ENCODE results near the gene TFIP11. TPM values are rescaled to one million over a fixed set of nuclear protein-coding genes. Genes with fewer than 3 reads are reported as not detected.

The TFIP11 gene
- total and polyA plus RNA-seq, 3 experiments from 2014 or later, result 41.5 to 58.8 (median 53.9) TPM

DNA sequence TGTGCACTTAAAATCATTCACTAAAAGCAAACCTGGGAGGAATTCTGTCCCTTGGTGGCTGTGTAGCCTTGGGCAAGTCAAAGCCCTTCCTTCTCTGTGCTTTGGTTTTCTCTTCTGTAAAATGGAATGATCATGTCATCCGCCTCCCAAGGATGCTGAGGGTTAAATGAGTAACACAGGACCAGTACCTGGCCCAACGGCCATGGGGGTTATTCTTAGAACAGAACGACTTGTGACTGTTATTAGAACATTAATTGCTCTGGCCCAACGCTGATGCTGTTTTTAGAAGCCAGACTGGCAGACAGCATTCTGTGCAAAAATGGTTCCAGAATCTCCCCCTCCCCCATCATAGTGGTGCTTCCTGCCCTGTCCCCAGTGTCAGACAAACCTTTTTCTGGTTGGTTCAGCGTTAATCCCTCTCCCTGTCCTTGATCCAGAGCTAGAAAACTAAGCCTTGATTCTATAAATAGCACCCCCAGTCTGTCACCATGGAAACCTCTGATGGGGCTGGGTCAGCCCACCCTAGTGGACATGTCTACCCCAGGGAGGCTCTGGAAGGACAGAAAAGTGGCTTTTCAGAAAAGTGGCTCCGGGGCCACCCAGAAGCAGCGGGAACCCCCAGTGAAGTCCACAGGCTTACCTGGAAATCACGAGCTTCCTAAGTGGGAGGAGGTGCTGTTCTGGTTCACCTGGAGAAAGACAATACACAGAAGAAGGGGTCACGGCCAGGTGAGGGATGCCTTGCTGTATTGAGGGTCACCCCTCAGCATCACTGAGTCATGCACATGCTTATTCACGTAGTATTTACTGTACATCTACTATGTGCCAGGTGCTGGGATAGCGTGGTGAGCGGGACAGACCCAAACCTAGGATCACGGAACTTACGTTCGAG lies 15.5 kb upstream of the TFIP11 start:
- ChIA-PET POLR2A (no interaction called here), CTCF (interaction anchor here (1.0 kb wide), 1 partner anchor 114 kb away, joined by 3 read pairs; no protein-coding TSS in a partner anchor)
- Histone ChIP-seq H3K9me3 (ENCODE audit: low read length) (no peaks in the 10 kb centered on the region), H3K36me3 (ENCODE audit: insufficient read depth, low read length) (peaks cover 62% of the 10 kb centered on the region), H3K27me3 (ENCODE audit: insufficient read depth, low read length, poor library complexity, severe bottlenecking) (no peaks in the 10 kb centered on the region), H3K27ac (ENCODE audit: low read depth, low read length) (no peak overlapping the region), H3K4me3 (ENCODE audit: low read length) (no peak overlapping the region), H3K4me1 (ENCODE audit: insufficient read depth, low read length) (no peaks in the 10 kb centered on the region)
- DNase-seq, result no peak
- peaks cover 0 to 90% (median 24%) of the 10 kb centered on the region in 3 donors for H3K36me3 Mint-ChIP-seq
- H3K27me3 Mint-ChIP-seq, result no peaks in the 10 kb centered on the region
- H3K4me3 Mint-ChIP-seq, result no peak overlapping the region
- H3K9me3 Mint-ChIP-seq, result no peaks in the 10 kb centered on the region
- peaks cover 0 to 2% (median 1%) of the 10 kb centered on the region in 3 donors for H3K4me1 Mint-ChIP-seq
- H3K27ac Mint-ChIP-seq, result peak overlapping the region in 6 of 8 donors; percentile 18 to 92 (median 54)

DNA sequence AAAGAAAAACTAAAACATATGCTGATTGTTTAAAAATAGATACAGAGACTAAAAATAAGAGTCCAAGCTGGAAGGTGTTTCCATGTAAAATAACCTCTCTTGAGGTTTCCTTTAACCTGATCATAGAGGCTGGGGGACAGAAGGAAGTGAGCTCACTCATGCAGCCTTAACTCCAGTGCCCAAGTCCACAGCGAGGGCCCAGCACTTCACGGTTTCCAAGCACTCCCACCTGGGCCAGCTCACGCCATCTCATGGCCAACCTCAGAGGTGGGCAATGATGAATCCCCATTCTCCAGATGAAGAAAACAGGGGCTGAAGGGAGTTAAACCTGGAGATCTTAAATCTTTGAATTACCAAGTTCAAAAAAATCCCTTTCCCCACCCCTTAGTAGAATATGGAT lies 14.9 kb upstream of the TFIP11 start:
- H3K27ac ChIP-seq (ENCODE audit: low read depth, low read length), result no peak overlapping the region
- H3K4me3 ChIP-seq (ENCODE audit: low read length), result no peak overlapping the region
- H3K4me1 Mint-ChIP-seq, result no peaks in the 10 kb centered on the region
- H3K27ac Mint-ChIP-seq, result peak overlapping the region in 1 of 8 donors; percentile 92
- peaks cover 0 to 90% (median 23%) of the 10 kb centered on the region in 3 donors for H3K36me3 Mint-ChIP-seq
- no peaks in the 10 kb centered on the region for H3K4me1 ChIP-seq (ENCODE audit: insufficient read depth, low read length)
- peaks cover 55% of the 10 kb centered on the region for H3K36me3 ChIP-seq (ENCODE audit: insufficient read depth, low read length)
- DNase-seq, result no peak
- no peaks in the 10 kb centered on the region for H3K27me3 ChIP-seq (ENCODE audit: insufficient read depth, low read length, poor library complexity, severe bottlenecking)
- CTCF ChIA-PET, result interaction anchor here (0.8 to 1.0 kb wide), 2 partner anchors 67 to 115 kb away, joined by 3 read pairs; no protein-coding TSS in a partner anchor
- no peaks in the 10 kb centered on the region for H3K27me3 Mint-ChIP-seq
- H3K9me3 ChIP-seq (ENCODE audit: low read length), result no peaks in the 10 kb centered on the region
- POLR2A ChIA-PET, result no interaction called here
- no peaks in the 10 kb centered on the region for H3K9me3 Mint-ChIP-seq
- H3K4me3 Mint-ChIP-seq, result no peak overlapping the region

DNA sequence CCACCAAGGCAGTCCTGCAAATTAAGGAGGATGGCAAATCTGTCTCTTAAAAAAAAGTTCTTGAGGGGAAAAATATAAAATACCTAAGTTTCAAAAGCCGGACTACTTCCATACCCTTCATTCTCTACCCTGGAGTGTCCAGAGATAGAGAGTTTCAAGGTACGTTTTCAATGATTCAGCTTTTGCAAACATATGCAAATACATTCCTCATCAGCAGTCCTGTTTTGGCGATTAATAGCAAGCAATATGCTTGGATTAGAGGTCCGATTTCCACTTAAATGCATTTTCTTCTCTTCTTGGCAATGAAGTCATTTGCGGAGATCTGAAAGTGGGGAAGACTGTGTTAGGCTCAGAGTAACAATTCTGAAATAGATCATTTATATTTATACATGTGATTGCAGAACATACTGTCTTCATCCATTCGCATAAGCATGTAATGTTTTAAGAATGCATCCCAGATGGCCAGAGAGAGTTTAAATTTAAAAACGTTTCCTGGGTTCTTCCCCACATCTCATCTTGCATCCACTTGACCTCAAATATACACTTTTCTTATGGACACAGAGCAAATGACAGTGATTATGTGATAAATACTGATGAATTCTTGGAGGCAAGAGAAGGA lies 13.8 kb upstream of the TFIP11 start:
- Mint-ChIP-seq H3K4me3 (no peak overlapping the region), H3K4me1 (no peaks in the 10 kb centered on the region), H3K27me3 (no peaks in the 10 kb centered on the region), H3K9me3 (no peaks in the 10 kb centered on the region), H3K27ac (peak overlapping the region in 4 of 8 donors; percentile 15 to 69 (median 39)), H3K36me3 (peaks cover 0 to 81% (median 15%) of the 10 kb centered on the region in 3 donors)
- H3K4me1 ChIP-seq (ENCODE audit: insufficient read depth, low read length), result no peaks in the 10 kb centered on the region
- no peaks in the 10 kb centered on the region for H3K27me3 ChIP-seq (ENCODE audit: insufficient read depth, low read length, poor library complexity, severe bottlenecking)
- H3K27ac ChIP-seq (ENCODE audit: low read depth, low read length), result no peak overlapping the region
- ChIA-PET POLR2A (no interaction called here), CTCF (no interaction called here)
- no peaks in the 10 kb centered on the region for H3K9me3 ChIP-seq (ENCODE audit: low read length)
- H3K36me3 ChIP-seq (ENCODE audit: insufficient read depth, low read length), result peaks cover 45% of the 10 kb centered on the region
- DNase-seq, result no peak
- H3K4me3 ChIP-seq (ENCODE audit: low read length), result no peak overlapping the region

DNA sequence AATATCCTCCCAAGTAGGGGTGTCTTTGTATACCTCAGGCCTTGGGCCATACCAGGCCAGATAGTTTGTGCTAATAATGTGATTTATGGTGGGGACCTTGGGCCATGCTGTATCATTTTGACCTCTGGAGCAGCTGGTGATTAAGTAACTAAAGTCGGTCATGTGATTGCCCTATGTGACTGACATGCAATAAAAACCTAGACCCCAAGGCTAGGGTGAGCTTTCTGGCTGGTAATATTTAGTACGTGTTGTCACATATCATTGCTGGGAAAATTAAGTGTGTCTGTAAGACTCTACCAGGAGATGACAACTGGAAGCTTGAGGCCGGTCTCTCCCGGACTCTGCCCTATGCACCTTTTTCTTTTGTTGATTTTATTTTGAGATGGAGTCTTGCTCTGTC lies 12.6 kb upstream of the TFIP11 start:
- no peaks in the 10 kb centered on the region for H3K27me3 ChIP-seq (ENCODE audit: insufficient read depth, low read length, poor library complexity, severe bottlenecking)
- H3K27ac Mint-ChIP-seq, result no peak overlapping the region

DNA sequence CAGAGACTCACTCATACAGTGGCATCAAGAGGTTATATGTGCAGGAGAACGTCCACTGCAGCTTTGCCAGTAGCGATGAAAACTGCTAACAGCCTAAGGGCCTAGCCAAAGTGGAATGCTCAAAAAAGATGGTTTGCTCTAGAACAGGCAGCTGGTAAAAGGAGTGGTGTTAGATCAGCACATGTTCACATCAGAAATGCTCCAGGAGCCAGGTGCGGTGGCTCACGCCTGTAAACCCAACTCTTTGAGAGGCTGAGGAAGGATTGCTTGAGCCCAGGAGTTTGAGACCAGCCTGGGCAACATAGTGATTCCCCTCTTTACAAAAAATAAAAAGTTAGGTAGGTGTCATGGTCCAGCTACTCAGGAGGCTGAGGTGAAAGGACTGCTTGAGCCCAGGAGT lies 10.3 kb upstream of the TFIP11 start:
- H3K27ac Mint-ChIP-seq, result no peak overlapping the region
- no peaks in the 10 kb centered on the region for H3K27me3 ChIP-seq (ENCODE audit: insufficient read depth, low read length, poor library complexity, severe bottlenecking)
- no peaks in the 10 kb centered on the region for H3K9me3 ChIP-seq (ENCODE audit: low read length)
- H3K9me3 Mint-ChIP-seq, result no peaks in the 10 kb centered on the region
- no peak for DNase-seq
- H3K27ac ChIP-seq (ENCODE audit: low read depth, low read length), result no peak overlapping the region
- ChIA-PET POLR2A (interaction anchor here (0.6 kb wide), 1 partner anchor 1082 kb away, joined by 5 read pairs; no protein-coding TSS in a partner anchor), CTCF (no interaction called here)
- peaks cover 28% of the 10 kb centered on the region for H3K36me3 ChIP-seq (ENCODE audit: insufficient read depth, low read length)
- no peak overlapping the region for H3K4me3 Mint-ChIP-seq
- no peaks in the 10 kb centered on the region for H3K4me1 Mint-ChIP-seq
- H3K36me3 Mint-ChIP-seq, result peaks cover 0 to 51% (median 10%) of the 10 kb centered on the region in 3 donors
- no peaks in the 10 kb centered on the region for H3K27me3 Mint-ChIP-seq
- H3K4me1 ChIP-seq (ENCODE audit: insufficient read depth, low read length), result no peaks in the 10 kb centered on the region
- no peak overlapping the region for H3K4me3 ChIP-seq (ENCODE audit: low read length)

More for the DNA sequence above, 12.6 kb upstream of the TFIP11 start:
- H3K9me3 ChIP-seq (ENCODE audit: low read length), result no peaks in the 10 kb centered on the region
- no peak overlapping the region for H3K4me3 ChIP-seq (ENCODE audit: low read length)
- H3K4me1 ChIP-seq (ENCODE audit: insufficient read depth, low read length), result no peaks in the 10 kb centered on the region
- Mint-ChIP-seq H3K4me1 (no peaks in the 10 kb centered on the region), H3K4me3 (no peak overlapping the region), H3K27me3 (no peaks in the 10 kb centered on the region), H3K36me3 (peaks cover 0 to 72% (median 12%) of the 10 kb centered on the region in 3 donors), H3K9me3 (no peaks in the 10 kb centered on the region)
- no peak for DNase-seq
- ChIA-PET CTCF (no interaction called here), POLR2A (interaction anchor here (0.7 kb wide), 2 partner anchors 24 to 52 kb away, joined by 3 read pairs; no protein-coding TSS in a partner anchor)
- H3K27ac ChIP-seq (ENCODE audit: low read depth, low read length), result no peak overlapping the region
- H3K36me3 ChIP-seq (ENCODE audit: insufficient read depth, low read length), result peaks cover 40% of the 10 kb centered on the region

DNA sequence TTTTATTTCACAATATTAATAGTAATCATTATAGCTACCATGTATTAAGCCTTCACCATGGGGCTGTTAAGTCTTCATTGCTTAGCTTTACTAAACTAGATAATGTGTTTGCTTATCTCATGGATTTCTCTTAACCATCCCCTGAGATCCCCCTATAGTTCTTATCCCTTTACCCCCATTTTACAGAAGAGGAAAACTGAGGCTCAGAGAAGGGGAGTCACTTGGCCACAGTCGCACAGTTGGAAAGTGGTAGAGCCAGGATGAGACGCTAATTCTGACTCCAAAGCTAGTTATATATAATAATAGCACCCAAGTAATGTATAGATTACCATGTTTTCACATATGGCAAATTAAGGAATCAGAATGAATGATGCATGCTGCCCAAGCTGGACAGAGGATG lies 9.7 kb upstream of the TFIP11 start:
- POLR2A ChIA-PET, result no interaction called here
- H3K27ac Mint-ChIP-seq, result no peak overlapping the region

DNA sequence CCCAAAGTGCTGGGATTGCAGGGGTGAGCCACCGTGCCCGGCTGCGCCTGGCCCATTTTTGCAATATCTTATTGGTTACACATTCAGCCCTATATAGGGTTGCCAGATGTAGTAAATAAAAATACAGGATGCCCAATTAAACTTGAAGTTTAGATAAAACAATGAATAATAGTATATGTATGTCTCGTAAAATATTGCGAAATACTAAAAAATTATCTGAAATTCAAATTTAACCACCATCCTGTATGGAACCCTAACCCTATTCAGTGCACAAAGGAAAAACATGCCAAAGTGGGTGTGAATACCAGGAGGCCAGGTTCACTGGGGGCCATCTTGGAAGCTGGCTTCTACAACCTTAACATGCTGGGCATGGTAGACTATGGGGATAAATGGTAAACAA lies 5.2 kb upstream of the TFIP11 start:
- no peak for DNase-seq
- Histone ChIP-seq H3K9me3 (ENCODE audit: low read length) (no peaks in the 10 kb centered on the region), H3K27me3 (ENCODE audit: insufficient read depth, low read length, poor library complexity, severe bottlenecking) (no peaks in the 10 kb centered on the region), H3K4me1 (ENCODE audit: insufficient read depth, low read length) (peaks cover 9% of the 10 kb centered on the region), H3K36me3 (ENCODE audit: insufficient read depth, low read length) (no peaks in the 10 kb centered on the region), H3K4me3 (ENCODE audit: low read length) (no peak overlapping the region), H3K27ac (ENCODE audit: low read depth, low read length) (no peak overlapping the region)
- Mint-ChIP-seq H3K27me3 (no peaks in the 10 kb centered on the region), H3K36me3 (peaks cover 0 to 7% (median 0%) of the 10 kb centered on the region in 3 donors), H3K27ac (no peak overlapping the region), H3K4me3 (no peak overlapping the region), H3K9me3 (no peaks in the 10 kb centered on the region), H3K4me1 (peaks cover 14% of the 10 kb centered on the region in 3 donors)
- ChIA-PET POLR2A (interaction anchor here (0.9 kb wide), 1 partner anchor 59 kb away, joined by 3 read pairs; no protein-coding TSS in a partner anchor), CTCF (no interaction called here)

More for the DNA sequence above, 9.7 kb upstream of the TFIP11 start:
- no peaks in the 10 kb centered on the region for H3K27me3 Mint-ChIP-seq
- peaks cover 0 to 45% (median 7%) of the 10 kb centered on the region in 3 donors for H3K36me3 Mint-ChIP-seq
- no peaks in the 10 kb centered on the region for H3K27me3 ChIP-seq (ENCODE audit: insufficient read depth, low read length, poor library complexity, severe bottlenecking)
- no peak for DNase-seq
- H3K36me3 ChIP-seq (ENCODE audit: insufficient read depth, low read length), result peaks cover 22% of the 10 kb centered on the region
- no peaks in the 10 kb centered on the region for H3K9me3 Mint-ChIP-seq
- H3K4me1 Mint-ChIP-seq, result no peaks in the 10 kb centered on the region
- no peak overlapping the region for H3K27ac ChIP-seq (ENCODE audit: low read depth, low read length)
- H3K9me3 ChIP-seq (ENCODE audit: low read length), result no peaks in the 10 kb centered on the region
- no peak overlapping the region for H3K4me3 ChIP-seq (ENCODE audit: low read length)
- no peak overlapping the region for H3K4me3 Mint-ChIP-seq
- no peaks in the 10 kb centered on the region for H3K4me1 ChIP-seq (ENCODE audit: insufficient read depth, low read length)
- CTCF ChIA-PET, result no interaction called here

DNA sequence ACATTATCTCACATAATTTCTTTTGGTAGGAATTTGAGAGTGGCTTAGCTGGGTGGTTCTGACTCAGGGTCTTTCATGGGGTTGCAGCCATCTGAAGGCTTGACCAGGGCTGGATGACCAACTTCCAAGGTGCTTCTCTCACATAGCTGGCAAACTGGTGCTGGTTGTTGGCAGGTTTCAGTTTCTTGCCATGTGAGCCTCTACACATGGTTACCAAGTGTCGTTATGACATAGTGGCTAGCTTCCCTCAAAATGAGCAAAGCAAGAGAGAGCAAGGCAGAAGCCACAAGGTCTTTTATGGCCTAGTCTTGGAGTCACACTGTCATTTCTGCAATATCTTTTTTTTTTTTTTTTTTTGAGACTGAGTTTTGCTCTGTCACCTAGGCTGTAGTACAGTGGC lies 4.2 kb upstream of the TFIP11 start:
- no peak overlapping the region for H3K4me3 ChIP-seq (ENCODE audit: low read length)
- no peaks in the 10 kb centered on the region for H3K27me3 Mint-ChIP-seq
- H3K4me3 Mint-ChIP-seq, result no peak overlapping the region
- CTCF ChIA-PET, result interaction anchor here (1.1 kb wide), 1 partner anchor 127 kb away, joined by 3 read pairs; no protein-coding TSS in a partner anchor
- no peaks in the 10 kb centered on the region for H3K9me3 ChIP-seq (ENCODE audit: low read length)
- H3K27me3 ChIP-seq (ENCODE audit: insufficient read depth, low read length, poor library complexity, severe bottlenecking), result no peaks in the 10 kb centered on the region
- H3K36me3 ChIP-seq (ENCODE audit: insufficient read depth, low read length), result no peaks in the 10 kb centered on the region
- no peak overlapping the region for H3K27ac Mint-ChIP-seq
- no peak overlapping the region for H3K27ac ChIP-seq (ENCODE audit: low read depth, low read length)
- no peak for DNase-seq
- H3K4me1 Mint-ChIP-seq, result peaks cover 22 to 23% (median 23%) of the 10 kb centered on the region in 3 donors
- H3K4me1 ChIP-seq (ENCODE audit: insufficient read depth, low read length), result peaks cover 14% of the 10 kb centered on the region
- no peaks in the 10 kb centered on the region for H3K9me3 Mint-ChIP-seq
- POLR2A ChIA-PET, result no interaction called here
- peaks cover 0 to 11% (median 2%) of the 10 kb centered on the region in 3 donors for H3K36me3 Mint-ChIP-seq
